ENCODE measurements around the gene MFSD6.

MFSD6 gene

GRCh38 chr2:190452433-190452832 lies 44.3 kb downstream of the MFSD6 start:
- peaks cover 0 to 29% (median 0%) of the 10 kb centered on the region in 10 experiments; a peak in 6 of 20 replicates for H3K4me1 ChIP-seq
- peak overlapping the region in 1 of 11 experiments; percentile 44; a peak in 2 of 22 replicates for H3K27ac ChIP-seq
- H3K27me3 ChIP-seq = no peaks in the 10 kb centered on the region
- H4K20me1 ChIP-seq = no peaks in the 10 kb centered on the region
- no peaks in the 10 kb centered on the region for H3K9me3 ChIP-seq (replicated peaks in 1 of 11)
- H3K4me2 ChIP-seq = peak overlapping the region in 3 of 11 experiments; percentile 48 to 87 (median 72); a peak in 6 of 22 replicates
- H3K4me3 ChIP-seq = no peak overlapping the region
- no peak overlapping the region for H3K9ac ChIP-seq
- peaks cover 0 to 13% (median 4%) of the 10 kb centered on the region in 11 experiments; a peak in 3 of 22 replicates for H3K36me3 ChIP-seq
- TF ChIP-seq Cebpa-rat (IDR thresholded peaks at IDR 0.05) = no peak

- H3K27ac ChIP-seq = no peak overlapping the region
- no peaks in the 10 kb centered on the region for H3K27me3 ChIP-seq
- no peak overlapping the region for H3K4me2 ChIP-seq
- H3K9ac ChIP-seq = no peak overlapping the region
- H4K20me1 ChIP-seq = no peaks in the 10 kb centered on the region
- no peak for TF ChIP-seq Cebpa-rat (IDR thresholded peaks at IDR 0.05)
- H3K4me1 ChIP-seq = peaks cover 0 to 29% (median 0%) of the 10 kb centered on the region in 10 experiments; a peak in 6 of 20 replicates
- no peaks in the 10 kb centered on the region for H3K9me3 ChIP-seq (replicated peaks in 1 of 11)
- no peak overlapping the region for H3K4me3 ChIP-seq
- peaks cover 0 to 19% (median 4%) of the 10 kb centered on the region in 11 experiments; a peak in 4 of 22 replicates for H3K36me3 ChIP-seq
Observed at GRCh38 chr2:190454795-190455194, 46.6 kb downstream of the MFSD6 start.

GRCh38 chr2:190455358-190456095 lies 47.4 kb downstream of the MFSD6 start:
- no peak for TF ChIP-seq Cebpa-rat (IDR thresholded peaks at IDR 0.05)
- no peaks in the 10 kb centered on the region for H4K20me1 ChIP-seq
- peaks cover 0 to 22% (median 4%) of the 10 kb centered on the region in 11 experiments; a peak in 4 of 22 replicates for H3K36me3 ChIP-seq
- no peak overlapping the region for H3K4me3 ChIP-seq
- no peaks in the 10 kb centered on the region for H3K27me3 ChIP-seq
- H3K4me2 ChIP-seq = no peak overlapping the region
- H3K9ac ChIP-seq = no peak overlapping the region
- peaks cover 0 to 27% (median 0%) of the 10 kb centered on the region in 10 experiments; a peak in 6 of 20 replicates for H3K4me1 ChIP-seq
- H3K27ac ChIP-seq = no peak overlapping the region
- H3K9me3 ChIP-seq (replicated peaks in 1 of 11) = no peaks in the 10 kb centered on the region

GRCh38 chr2:190456833-190457232 lies 48.7 kb downstream of the MFSD6 start:
- Histone ChIP-seq H3K4me3 (no peak overlapping the region), H3K27me3 (no peaks in the 10 kb centered on the region), H3K4me1 (peaks cover 0 to 14% (median 0%) of the 10 kb centered on the region in 10 experiments; a peak in 6 of 20 replicates)

GRCh38 chr2:190457256-190457655 lies 49.1 kb downstream of the MFSD6 start:
- Histone ChIP-seq H3K36me3 (peaks cover 0 to 24% (median 4%) of the 10 kb centered on the region in 11 experiments; a peak in 4 of 22 replicates), H3K4me3 (no peak overlapping the region), H3K9me3 (replicated peaks in 1 of 11) (no peaks in the 10 kb centered on the region), H3K27me3 (no peaks in the 10 kb centered on the region), H3K4me2 (no peak overlapping the region), H3K4me1 (peaks cover 0 to 10% (median 0%) of the 10 kb centered on the region in 10 experiments; a peak in 6 of 20 replicates), H4K20me1 (no peaks in the 10 kb centered on the region), H3K27ac (no peak overlapping the region), H3K9ac (no peak overlapping the region)
- no peak for TF ChIP-seq Cebpa-rat (IDR thresholded peaks at IDR 0.05)

More at GRCh38 chr2:190456833-190457232, 48.7 kb downstream of the MFSD6 start:
- H3K36me3 ChIP-seq = peaks cover 0 to 24% (median 4%) of the 10 kb centered on the region in 11 experiments; a peak in 4 of 22 replicates
- no peak overlapping the region for H3K4me2 ChIP-seq
- TF ChIP-seq Cebpa-rat (IDR thresholded peaks at IDR 0.05) = no peak
- H3K9ac ChIP-seq = no peak overlapping the region
- H3K9me3 ChIP-seq (replicated peaks in 1 of 11) = no peaks in the 10 kb centered on the region
- no peaks in the 10 kb centered on the region for H4K20me1 ChIP-seq
- no peak overlapping the region for H3K27ac ChIP-seq

- H3K4me3 ChIP-seq = no peak overlapping the region
- no peaks in the 10 kb centered on the region for H3K9me3 ChIP-seq (replicated peaks in 1 of 11)
- no peak overlapping the region for H3K27ac ChIP-seq
- H3K9ac ChIP-seq = no peak overlapping the region
- H3K36me3 ChIP-seq = peaks cover 0 to 29% (median 4%) of the 10 kb centered on the region in 11 experiments; a peak in 6 of 22 replicates
- no peaks in the 10 kb centered on the region for H4K20me1 ChIP-seq
- H3K4me1 ChIP-seq = no peaks in the 10 kb centered on the region
- no peak for TF ChIP-seq Cebpa-rat (IDR thresholded peaks at IDR 0.05)
- H3K4me2 ChIP-seq = no peak overlapping the region
- H3K27me3 ChIP-seq = no peaks in the 10 kb centered on the region
Observed at GRCh38 chr2:190458352-190459107, 50.4 kb downstream of the MFSD6 start.

GRCh38 chr2:190459881-190460280 lies 51.7 kb downstream of the MFSD6 start:
- no peak for TF ChIP-seq Cebpa-rat (IDR thresholded peaks at IDR 0.05)
- peaks cover 0 to 29% (median 4%) of the 10 kb centered on the region in 11 experiments; a peak in 6 of 22 replicates for H3K36me3 ChIP-seq
- H4K20me1 ChIP-seq = no peaks in the 10 kb centered on the region
- H3K4me1 ChIP-seq = peaks cover 0 to 4% (median under 1%) of the 10 kb centered on the region in 10 experiments; a peak in 4 of 20 replicates
- no peak overlapping the region for H3K9ac ChIP-seq
- H3K4me3 ChIP-seq = no peak overlapping the region
- no peaks in the 10 kb centered on the region for H3K27me3 ChIP-seq
- no peak overlapping the region for H3K4me2 ChIP-seq
- no peaks in the 10 kb centered on the region for H3K9me3 ChIP-seq (replicated peaks in 1 of 11)
- H3K27ac ChIP-seq = no peak overlapping the region

GRCh38 chr2:190460487-190460886 lies 52.3 kb downstream of the MFSD6 start:
- Histone ChIP-seq H3K9me3 (replicated peaks in 1 of 11) (no peaks in the 10 kb centered on the region), H4K20me1 (no peaks in the 10 kb centered on the region), H3K9ac (no peak overlapping the region), H3K36me3 (peaks cover 0 to 29% (median 4%) of the 10 kb centered on the region in 11 experiments; a peak in 6 of 22 replicates), H3K27me3 (no peaks in the 10 kb centered on the region), H3K27ac (no peak overlapping the region), H3K4me3 (no peak overlapping the region), H3K4me2 (no peak overlapping the region), H3K4me1 (peaks cover 0 to 7% (median 2%) of the 10 kb centered on the region in 10 experiments; a peak in 4 of 20 replicates)
- no peak for TF ChIP-seq Cebpa-rat (IDR thresholded peaks at IDR 0.05)

GRCh38 chr2:190462181-190462580 lies 54.0 kb downstream of the MFSD6 start:
- H3K4me2 ChIP-seq = no peak overlapping the region
- peaks cover 0 to 19% (median 1%) of the 10 kb centered on the region in 11 experiments; a peak in 5 of 22 replicates for H3K36me3 ChIP-seq
- no peak for TF ChIP-seq Cebpa-rat (IDR thresholded peaks at IDR 0.05)
- H3K9ac ChIP-seq = no peak overlapping the region
- no peak overlapping the region for H3K27ac ChIP-seq
- no peaks in the 10 kb centered on the region for H3K9me3 ChIP-seq (replicated peaks in 1 of 11)
- no peaks in the 10 kb centered on the region for H3K27me3 ChIP-seq
- H3K4me1 ChIP-seq = peaks cover 0 to 7% (median 2%) of the 10 kb centered on the region in 10 experiments; a peak in 4 of 20 replicates
- no peaks in the 10 kb centered on the region for H4K20me1 ChIP-seq
- no peak overlapping the region for H3K4me3 ChIP-seq

Measured in BLaER1 treated with 17β-estradiol and CSF1 and Interleukin-3, amounts not matched to agents 10 nM and 100 nM (cell line).